Neural progenitor cell (in vitro differentiated cells): Measurements from ENCODE around the gene SEMA4D. TPM values are rescaled to one million over a fixed set of nuclear protein-coding genes. Genes with fewer than 3 reads are reported as not detected.

Experiments used
- DNase-seq: peaks from one replicate; pipeline ENCODE4 v3.0.0-alpha.2; 2016; ENCODE audit warnings: low spot score
- H2AFZ ChIP-seq: fragments of 200-600 bp; sonication (generic); replicated peaks from 2 replicates; pipeline ENCODE4 v1.6.1; 2016; ENCODE audit warnings: antibody characterized with exemption
- H3F3A ChIP-seq: fragments of 200-600 bp; sonication (generic); 2 replicates; pipeline ENCODE4 v1.6.1; 2016; ENCODE audit warnings: antibody characterized with exemption, low read depth
- H3K27ac ChIP-seq: fragments of 200-600 bp; sonication (generic); 2 replicates; pipeline ENCODE4 v1.5.1; 2016; ENCODE audit warnings: mild to moderate bottlenecking
- H3K27me3 ChIP-seq: fragments of 200-600 bp; sonication (generic); 2 replicates; pipeline ENCODE4 v1.6.1; 2016; ENCODE audit warnings: mild to moderate bottlenecking, moderate library complexity
- H3K36me3 ChIP-seq: fragments of 200-600 bp; sonication (generic); 2 replicates; pipeline ENCODE4 v1.5.1; 2016
- H3K4me1 ChIP-seq: fragments of 200-600 bp; sonication (generic); 2 replicates; pipeline ENCODE4 v1.6.1; 2016; ENCODE audit warnings: mixed run types
- H3K4me2 ChIP-seq: fragments of 200-600 bp; sonication (generic); 2 replicates; pipeline ENCODE4 v1.6.1; 2016
- H3K4me3 ChIP-seq: fragments of 200-600 bp; sonication (generic); 2 replicates; pipeline ENCODE4 v1.5.1; 2016
- H3K79me2 ChIP-seq: fragments of 200-600 bp; sonication (generic); 2 replicates; pipeline ENCODE4 v1.6.1; 2016; ENCODE audit warnings: low read depth
- H3K9ac ChIP-seq: fragments of 200-600 bp; sonication (generic); 2 replicates; pipeline ENCODE4 v1.6.1; 2016
- H3K9me3 ChIP-seq: fragments of 200-600 bp; sonication (generic); 2 replicates; pipeline ENCODE4 v1.5.1; 2016; ENCODE audit warnings: low read depth
- H4K20me1 ChIP-seq: fragments of 200-600 bp; sonication (generic); 2 replicates; pipeline ENCODE4 v1.6.1; 2016; ENCODE audit warnings: low read depth
- H3K27ac Mint-ChIP-seq: 3 replicates; pipeline ENCODE4 v1.8.0; 2021; ENCODE audit warnings: mixed read lengths
- H3K27me3 Mint-ChIP-seq: 2 replicates; pipeline ENCODE4 v1.8.0; 2022; ENCODE audit warnings: low read depth, mild to moderate bottlenecking, inconsistent platforms, moderate library complexity, mixed read lengths; ENCODE audit not compliant: insufficient read depth
- H3K36me3 Mint-ChIP-seq: 3 replicates; pipeline ENCODE4 v1.8.0; 2021; ENCODE audit warnings: mixed read lengths
- H3K4me1 Mint-ChIP-seq: 3 replicates; pipeline ENCODE4 v1.8.0; 2021; ENCODE audit warnings: mixed read lengths
- H3K4me3 Mint-ChIP-seq: 3 replicates; pipeline ENCODE4 v1.8.0; 2021; ENCODE audit warnings: mild to moderate bottlenecking, moderate library complexity, mixed read lengths
- H3K9me3 Mint-ChIP-seq: 3 replicates; pipeline ENCODE4 v1.8.0; 2020; ENCODE audit warnings: mixed read lengths
- EZH2 ChIP-seq: fragments of 200-600 bp; sonication (generic); IDR thresholded peaks from 2 replicates; pipeline ENCODE4 v1.6.1; 2017; ENCODE audit warnings: antibody characterized with exemption, mild to moderate bottlenecking, moderate library complexity
- EZH2phosphoT487 ChIP-seq: fragments of 200-600 bp; sonication (generic); IDR thresholded peaks from 2 replicates; pipeline ENCODE4 v1.6.1; 2017; ENCODE audit warnings: antibody characterized with exemption
- total RNA-seq: library from RNA; depleted of rRNA; stranded (reverse); fragments of >200 nt; gene quantifications from 2 replicates; pipeline ENCODE4 v1.2.3, GENCODE V29; 2015; ENCODE audit warnings: low replicate concordance
- TF ChIP-seq, protein P1 (sequence below): fragments of 200-600 bp; sonication (generic); IDR thresholded peaks from 2 replicates; pipeline ENCODE4 v1.5.1; 2017; ENCODE audit warnings: antibody characterized with exemption, mild to moderate bottlenecking

SEMA4D gene
- total RNA-seq, 1 donor from 2014 or later = 19.1 TPM

GRCh38 chr9:89362647-89363310 is 135.1 kb downstream of the SEMA4D start:
- peaks cover 17% of the 10 kb centered on the region for H3K4me1 ChIP-seq
- H3K36me3 ChIP-seq = no peaks in the 10 kb centered on the region
- H3K9ac ChIP-seq = no peak overlapping the region
- Mint-ChIP-seq H3K27me3 (peaks cover 2% of the 10 kb centered on the region), H3K9me3 (no peaks in the 10 kb centered on the region), H3K27ac (no peak overlapping the region), H3K36me3 (peaks cover 23% of the 10 kb centered on the region), H3K4me3 (no peak overlapping the region), H3K4me1 (peaks cover 29% of the 10 kb centered on the region)
- no peak overlapping the region for H3K4me2 ChIP-seq
- H3K9me3 ChIP-seq = no peaks in the 10 kb centered on the region
- H3K79me2 ChIP-seq = no peaks in the 10 kb centered on the region
- peaks cover 11% of the 10 kb centered on the region for H4K20me1 ChIP-seq
- H3K27me3 ChIP-seq = no peaks in the 10 kb centered on the region
- TF ChIP-seq, protein P1, sequence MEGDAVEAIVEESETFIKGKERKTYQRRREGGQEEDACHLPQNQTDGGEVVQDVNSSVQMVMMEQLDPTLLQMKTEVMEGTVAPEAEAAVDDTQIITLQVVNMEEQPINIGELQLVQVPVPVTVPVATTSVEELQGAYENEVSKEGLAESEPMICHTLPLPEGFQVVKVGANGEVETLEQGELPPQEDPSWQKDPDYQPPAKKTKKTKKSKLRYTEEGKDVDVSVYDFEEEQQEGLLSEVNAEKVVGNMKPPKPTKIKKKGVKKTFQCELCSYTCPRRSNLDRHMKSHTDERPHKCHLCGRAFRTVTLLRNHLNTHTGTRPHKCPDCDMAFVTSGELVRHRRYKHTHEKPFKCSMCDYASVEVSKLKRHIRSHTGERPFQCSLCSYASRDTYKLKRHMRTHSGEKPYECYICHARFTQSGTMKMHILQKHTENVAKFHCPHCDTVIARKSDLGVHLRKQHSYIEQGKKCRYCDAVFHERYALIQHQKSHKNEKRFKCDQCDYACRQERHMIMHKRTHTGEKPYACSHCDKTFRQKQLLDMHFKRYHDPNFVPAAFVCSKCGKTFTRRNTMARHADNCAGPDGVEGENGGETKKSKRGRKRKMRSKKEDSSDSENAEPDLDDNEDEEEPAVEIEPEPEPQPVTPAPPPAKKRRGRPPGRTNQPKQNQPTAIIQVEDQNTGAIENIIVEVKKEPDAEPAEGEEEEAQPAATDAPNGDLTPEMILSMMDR = no peak
- no peak for TF ChIP-seq EZH2
- TF ChIP-seq EZH2phosphoT487 = no peak
- no peak overlapping the region for H3K4me3 ChIP-seq
- no peak for DNase-seq
- H2AFZ ChIP-seq = no peak overlapping the region
- no peak overlapping the region for H3K27ac ChIP-seq
- H3F3A ChIP-seq = peaks cover 14% of the 10 kb centered on the region

GRCh38 chr9:89361816-89362646 is 135.9 kb downstream of the SEMA4D start:
- peaks cover 11% of the 10 kb centered on the region for H4K20me1 ChIP-seq
- no peaks in the 10 kb centered on the region for H3K9me3 Mint-ChIP-seq
- no peak overlapping the region for H3K4me3 Mint-ChIP-seq
- no peak overlapping the region for H3K9ac ChIP-seq
- H2AFZ ChIP-seq = no peak overlapping the region
- no peak overlapping the region for H3K27ac Mint-ChIP-seq
- H3K27me3 ChIP-seq = no peaks in the 10 kb centered on the region
- peaks cover 14% of the 10 kb centered on the region for H3F3A ChIP-seq
- H3K36me3 ChIP-seq = no peaks in the 10 kb centered on the region
- TF ChIP-seq EZH2 = no peak
- TF ChIP-seq, protein P1 = no peak
- no peak for TF ChIP-seq EZH2phosphoT487
- no peak for DNase-seq
- H3K27me3 Mint-ChIP-seq = peaks cover 2% of the 10 kb centered on the region
- H3K4me2 ChIP-seq = no peak overlapping the region
- H3K79me2 ChIP-seq = no peaks in the 10 kb centered on the region
- peaks cover 17% of the 10 kb centered on the region for H3K4me1 ChIP-seq
- no peak overlapping the region for H3K4me3 ChIP-seq
- peaks cover 27% of the 10 kb centered on the region for H3K36me3 Mint-ChIP-seq
- no peaks in the 10 kb centered on the region for H3K9me3 ChIP-seq
- H3K27ac ChIP-seq = no peak overlapping the region
- H3K4me1 Mint-ChIP-seq = peaks cover 29% of the 10 kb centered on the region

GRCh38 chr9:89361031-89361430 is 136.9 kb downstream of the SEMA4D start:
- no peak overlapping the region for H3K4me3 Mint-ChIP-seq
- TF ChIP-seq EZH2 (no peak), EZH2phosphoT487 (no peak)
- TF ChIP-seq, protein P1 = no peak
- H3K27ac Mint-ChIP-seq = no peak overlapping the region
- Histone ChIP-seq H3K9me3 (no peaks in the 10 kb centered on the region), H2AFZ (no peak overlapping the region), H3K4me2 (no peak overlapping the region), H3K79me2 (no peaks in the 10 kb centered on the region), H3K27me3 (no peaks in the 10 kb centered on the region), H3K4me3 (no peak overlapping the region), H3K4me1 (peaks cover 17% of the 10 kb centered on the region), H3K36me3 (no peaks in the 10 kb centered on the region), H3K9ac (no peak overlapping the region), H3F3A (peaks cover 14% of the 10 kb centered on the region), H3K27ac (no peak overlapping the region), H4K20me1 (peaks cover 11% of the 10 kb centered on the region)
- DNase-seq = no peak
- H3K9me3 Mint-ChIP-seq = no peaks in the 10 kb centered on the region
- H3K36me3 Mint-ChIP-seq = peaks cover 34% of the 10 kb centered on the region
- H3K4me1 Mint-ChIP-seq = peaks cover 29% of the 10 kb centered on the region
- H3K27me3 Mint-ChIP-seq = peaks cover 2% of the 10 kb centered on the region
